Sigmoid colon (tissue), 4 donors: Measurements from ENCODE around the gene SH3RF3.

Experiments
- CTCF ChIP-seq, 4 experiments: fragments of 450-650 bp in 3 of 4; fragments of 200-600 bp in 1 of 4; IDR thresholded peaks; one replicate each; pipeline ENCODE4 v1.5.1; 2016 to 2019; ENCODE audit warnings: antibody characterized with exemption in 4 of 4, mild to moderate bottlenecking in 3 of 4, moderate library complexity in 2 of 4
- EP300 ChIP-seq, 4 donors: sonication (generic); formaldehyde crosslinking; IDR thresholded peaks; one replicate each; pipeline ENCODE4 v1.6.1; 2017; ENCODE audit warnings: antibody characterized with exemption in 4 of 4
- POLR2A ChIP-seq, 2 donors: fragments of 450-650 bp; IDR thresholded peaks; one replicate each; pipeline ENCODE4 v1.6.1; 2016; ENCODE audit warnings: antibody characterized with exemption in 2 of 2, mild to moderate bottlenecking in 2 of 2, moderate library complexity in 2 of 2
- POLR2AphosphoS5 ChIP-seq, 4 donors: sonication (generic); formaldehyde crosslinking; IDR thresholded peaks; one replicate each; pipeline ENCODE4 v1.6.1; 2017; ENCODE audit warnings: antibody characterized with exemption in 4 of 4

- no peak for TF ChIP-seq CTCF (IDR thresholded peaks at IDR 0.05)
- TF ChIP-seq EP300 (IDR thresholded peaks at IDR 0.05), result no peak
- TF ChIP-seq POLR2A (IDR thresholded peaks at IDR 0.05), result no peak
- no peak for TF ChIP-seq POLR2AphosphoS5 (IDR thresholded peaks at IDR 0.05)
These were observed 67.3 kb downstream of the SH3RF3 start for GRCh38 chr2:109196081-109196875.
